D721Med (cell line): ENCODE data around the gene PMS1.

ENCODE experiments used
- DNase-seq: peaks from one replicate; pipeline ENCODE4 v3.0.0; 2011; ENCODE audit warnings: low spot score; ENCODE audit not compliant: insufficient read length
- FAIRE-seq: peaks from 2 replicates; lab custom pipeline; 2011; peaks lifted over from hg19 to GRCh38; lab: Jason Lieb, UNC
- TF ChIP-seq, protein P1 (sequence below): IDR thresholded peaks from 2 replicates; pipeline ENCODE4 v1.5.1; 2012; ENCODE audit warnings: mild to moderate bottlenecking, control low read depth; ENCODE audit not compliant: insufficient read depth; ENCODE audit errors: missing control alignments

Gene PMS1

GRCh38 chr2:189862751-189863150 is 78.5 kb downstream of the PMS1 start:
- FAIRE-seq (no peak), DNase-seq (no peak)
- TF ChIP-seq, protein P1, sequence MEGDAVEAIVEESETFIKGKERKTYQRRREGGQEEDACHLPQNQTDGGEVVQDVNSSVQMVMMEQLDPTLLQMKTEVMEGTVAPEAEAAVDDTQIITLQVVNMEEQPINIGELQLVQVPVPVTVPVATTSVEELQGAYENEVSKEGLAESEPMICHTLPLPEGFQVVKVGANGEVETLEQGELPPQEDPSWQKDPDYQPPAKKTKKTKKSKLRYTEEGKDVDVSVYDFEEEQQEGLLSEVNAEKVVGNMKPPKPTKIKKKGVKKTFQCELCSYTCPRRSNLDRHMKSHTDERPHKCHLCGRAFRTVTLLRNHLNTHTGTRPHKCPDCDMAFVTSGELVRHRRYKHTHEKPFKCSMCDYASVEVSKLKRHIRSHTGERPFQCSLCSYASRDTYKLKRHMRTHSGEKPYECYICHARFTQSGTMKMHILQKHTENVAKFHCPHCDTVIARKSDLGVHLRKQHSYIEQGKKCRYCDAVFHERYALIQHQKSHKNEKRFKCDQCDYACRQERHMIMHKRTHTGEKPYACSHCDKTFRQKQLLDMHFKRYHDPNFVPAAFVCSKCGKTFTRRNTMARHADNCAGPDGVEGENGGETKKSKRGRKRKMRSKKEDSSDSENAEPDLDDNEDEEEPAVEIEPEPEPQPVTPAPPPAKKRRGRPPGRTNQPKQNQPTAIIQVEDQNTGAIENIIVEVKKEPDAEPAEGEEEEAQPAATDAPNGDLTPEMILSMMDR: no peak

- FAIRE-seq (no peak), DNase-seq (no peak)
- TF ChIP-seq, protein P1: no peak
Measured at GRCh38 chr2:189865826-189866225, 81.6 kb downstream of the PMS1 start.

GRCh38 chr2:189866296-189866695 is 82.0 kb downstream of the PMS1 start:
- FAIRE-seq (no peak), DNase-seq (no peak)
- TF ChIP-seq, protein P1: no peak

DNA sequence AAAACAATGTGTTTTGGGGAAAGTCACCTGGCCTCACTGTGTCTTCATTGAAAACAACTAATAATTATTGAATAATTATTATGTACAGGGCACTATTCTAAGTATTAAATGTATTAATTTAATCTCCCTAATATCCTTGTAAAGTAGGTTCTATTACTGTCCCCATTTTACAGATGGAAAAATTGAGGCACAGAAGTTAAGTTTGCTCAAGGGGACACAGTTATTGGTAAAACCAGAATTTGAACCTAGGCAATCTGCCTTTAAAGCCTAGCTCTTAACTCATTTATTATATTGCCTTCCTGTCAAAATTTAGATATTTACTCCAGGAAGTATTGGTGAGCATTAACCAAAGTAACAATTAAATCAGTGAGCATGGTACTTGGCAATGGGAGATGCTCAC is 84.6 kb downstream of the PMS1 start:
- DNase-seq (no peak), FAIRE-seq (no peak)

DNA sequence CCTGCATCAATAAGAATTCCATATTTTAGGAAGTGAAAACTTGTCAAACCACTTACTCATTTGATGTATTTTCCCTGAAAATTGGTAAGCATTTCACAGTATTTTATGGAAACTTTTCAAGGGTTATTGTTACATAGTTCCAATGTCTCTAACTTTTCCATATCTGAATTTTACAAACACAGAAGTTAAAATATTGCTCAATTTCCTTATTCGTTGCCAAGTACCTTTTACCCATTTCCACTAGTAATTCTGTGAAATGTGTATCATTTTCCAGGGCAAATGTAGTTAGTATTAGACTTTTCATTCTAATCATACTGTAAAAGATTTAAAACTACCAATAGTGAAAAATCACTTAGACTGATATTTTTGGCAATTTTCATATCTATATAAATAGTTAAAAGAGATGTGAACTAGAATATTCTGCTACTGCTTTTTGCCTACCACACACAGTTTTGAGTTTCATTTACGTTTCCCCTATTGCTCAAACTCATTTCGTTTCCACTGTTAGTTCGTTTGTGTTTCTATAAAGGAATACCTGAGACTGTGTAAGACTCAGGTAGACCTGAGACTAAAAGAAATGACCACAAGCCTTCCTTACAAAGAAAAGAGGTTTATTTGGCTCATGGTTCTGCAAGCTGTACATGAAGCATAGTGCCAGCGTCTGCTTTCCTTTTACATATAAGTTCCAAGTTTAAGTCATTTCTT is 86.3 kb downstream of the PMS1 start:
- DNase-seq: no peak
- TF ChIP-seq, protein P1: no peak
- no peak for FAIRE-seq

More for the DNA sequence above, 84.6 kb downstream of the PMS1 start:
- TF ChIP-seq, protein P1: no peak

GRCh38 chr2:189873696-189874095 is 89.4 kb downstream of the PMS1 start:
- TF ChIP-seq, protein P1: no peak

GRCh38 chr2:189874586-189875320 is 90.5 kb downstream of the PMS1 start:
- DNase-seq (no peak), FAIRE-seq (no peak)
- TF ChIP-seq, protein P1: no peak

More at GRCh38 chr2:189873696-189874095, 89.4 kb downstream of the PMS1 start:
- FAIRE-seq (no peak), DNase-seq (no peak)
